ENCODE data around the gene GZMB.

Gene GZMB

GRCh38 chr14:24630872-24631477, 3.0 kb downstream of the GZMB start:
- H3K36me3 ChIP-seq: no peaks in the 10 kb centered on the region
- no peak overlapping the region for H3K4me3 ChIP-seq (ENCODE audit: low read depth, low read length)
- no peak for TF ChIP-seq CTCF (IDR thresholded peaks at IDR 0.05; ENCODE audit: low read depth, low read length)
- no peaks in the 10 kb centered on the region for H3K9me3 ChIP-seq (ENCODE audit: severe bottlenecking)
- H3K27me3 ChIP-seq (ENCODE audit: insufficient read depth, low read depth, severe bottlenecking): peaks cover 44% of the 10 kb centered on the region
- no peak for DNase-seq
- no peak overlapping the region for H3K27ac ChIP-seq

- TF ChIP-seq CTCF (IDR thresholded peaks at IDR 0.05; ENCODE audit: low read depth, low read length): no peak
- Histone ChIP-seq H3K36me3 (no peaks in the 10 kb centered on the region), H3K9me3 (ENCODE audit: severe bottlenecking) (no peaks in the 10 kb centered on the region), H3K4me3 (ENCODE audit: low read depth, low read length) (no peak overlapping the region), H3K27ac (no peak overlapping the region), H3K27me3 (ENCODE audit: insufficient read depth, low read depth, severe bottlenecking) (peaks cover 49% of the 10 kb centered on the region)
- DNase-seq: no peak
Measured at GRCh38 chr14:24630087-24630871, 3.7 kb downstream of the GZMB start.

- Histone ChIP-seq H3K27me3 (ENCODE audit: insufficient read depth, low read depth, severe bottlenecking) (peaks cover 44% of the 10 kb centered on the region), H3K4me3 (ENCODE audit: low read depth, low read length) (no peak overlapping the region), H3K27ac (no peak overlapping the region), H3K36me3 (no peaks in the 10 kb centered on the region), H3K9me3 (ENCODE audit: severe bottlenecking) (no peaks in the 10 kb centered on the region)
- DNase-seq: no peak
- TF ChIP-seq CTCF (IDR thresholded peaks at IDR 0.05; ENCODE audit: low read depth, low read length): no peak
Measured at GRCh38 chr14:24629521-24629920, 4.5 kb downstream of the GZMB start.

- TF ChIP-seq CTCF (IDR thresholded peaks at IDR 0.05; ENCODE audit: low read depth, low read length): no peak
- Histone ChIP-seq H3K36me3 (no peaks in the 10 kb centered on the region), H3K27me3 (ENCODE audit: insufficient read depth, low read depth, severe bottlenecking) (peaks cover 42% of the 10 kb centered on the region), H3K27ac (no peak overlapping the region), H3K9me3 (ENCODE audit: severe bottlenecking) (no peaks in the 10 kb centered on the region), H3K4me3 (ENCODE audit: low read depth, low read length) (no peak overlapping the region)
- DNase-seq: no peak
Measured at GRCh38 chr14:24613747-24614146, 20.2 kb downstream of the GZMB start.

- Histone ChIP-seq H3K36me3 (no peaks in the 10 kb centered on the region), H3K27me3 (ENCODE audit: insufficient read depth, low read depth, severe bottlenecking) (peaks cover 47% of the 10 kb centered on the region), H3K4me3 (ENCODE audit: low read depth, low read length) (no peak overlapping the region), H3K9me3 (ENCODE audit: severe bottlenecking) (no peaks in the 10 kb centered on the region), H3K27ac (no peak overlapping the region)
- TF ChIP-seq CTCF (IDR thresholded peaks at IDR 0.05; ENCODE audit: low read depth, low read length): no peak
- DNase-seq: no peak
Measured at GRCh38 chr14:24613241-24613640, 20.7 kb downstream of the GZMB start.

Data from WERI-Rb-1 (cell line).